HUES64 (cell line): ENCODE measurements around the gene ZBTB43.
"Not testable (repeated sequence)": the region's sequence is repeated elsewhere in the genome, so short reads cannot be mapped to it uniquely, and the experiment has no call there.

Experiments
- H3K27ac ChIP-seq: 2 replicates; pipeline ENCODE4 v1.7.0; 2013; ENCODE audit warnings: low read depth, low read length, inconsistent platforms
- H3K27me3 ChIP-seq: 2 replicates; pipeline ENCODE4 v1.6.1; 2013; ENCODE audit warnings: mild to moderate bottlenecking, low read length; ENCODE audit not compliant: insufficient read depth
- H3K36me3 ChIP-seq: 2 replicates; pipeline ENCODE4 v1.6.1; 2013; ENCODE audit warnings: mild to moderate bottlenecking, low read length; ENCODE audit not compliant: insufficient read depth
- H3K4me1 ChIP-seq: 2 replicates; pipeline ENCODE4 v1.6.1; 2013; ENCODE audit warnings: mild to moderate bottlenecking, low read length, moderate library complexity; ENCODE audit not compliant: insufficient read depth
- H3K4me3 ChIP-seq: 2 replicates; pipeline ENCODE4 v1.5.1; 2013; ENCODE audit warnings: mild to moderate bottlenecking, low read length, moderate library complexity
- H3K9ac ChIP-seq: 2 replicates; pipeline ENCODE4 v1.6.1; 2013; ENCODE audit warnings: mild to moderate bottlenecking, low read depth, low read length
- H3K9me3 ChIP-seq: 2 replicates; pipeline ENCODE4 v1.6.1; 2013; ENCODE audit warnings: low read depth, low read length; ENCODE audit not compliant: insufficient read depth
- WGBS: fragments of 150-250, 120-280 bp; methylation state at CpG from one replicate; pipeline ENCODE4 v1.1.7; 2013; ENCODE audit warnings: missing lambda C conversion rate; 5-methylcytosine and 5-hydroxymethylcytosine counted together

ZBTB43 gene

GRCh38 chr9:126777733-126778132 lies 27.1 kb upstream of the ZBTB43 start:
- no peak overlapping the region for H3K27ac ChIP-seq
- H3K4me1 ChIP-seq = no peaks in the 10 kb centered on the region
- H3K4me3 ChIP-seq = no peak overlapping the region
- no peaks in the 10 kb centered on the region for H3K9me3 ChIP-seq
- no peak overlapping the region for H3K9ac ChIP-seq
- peaks cover 11% of the 10 kb centered on the region; the same call in 1 of the 2 replicates for H3K27me3 ChIP-seq
- WGBS = 48% methylated on average over 6 of the region's 6 CpGs
- no peaks in the 10 kb centered on the region for H3K36me3 ChIP-seq

GRCh38 chr9:126778141-126778540 lies 26.7 kb upstream of the ZBTB43 start:
- Histone ChIP-seq H3K4me1 (no peaks in the 10 kb centered on the region), H3K36me3 (no peaks in the 10 kb centered on the region), H3K27me3 (peaks cover 11% of the 10 kb centered on the region; the same call in 1 of the 2 replicates), H3K9ac (no peak overlapping the region), H3K4me3 (no peak overlapping the region), H3K27ac (no peak overlapping the region), H3K9me3 (no peaks in the 10 kb centered on the region)
- WGBS = 85% methylated on average over 8 of the region's 8 CpGs

- H3K36me3 ChIP-seq, H3K27ac ChIP-seq, H3K4me3 ChIP-seq, H3K27me3 ChIP-seq, H3K9me3 ChIP-seq, H3K9ac ChIP-seq, H3K4me1 ChIP-seq: not testable (repeated sequence)
- 94% methylated on average over 5 of the region's 5 CpGs for WGBS
Measured at GRCh38 chr9:126778696-126779095, 26.1 kb upstream of the ZBTB43 start.

GRCh38 chr9:126781186-126782052 lies 23.4 kb upstream of the ZBTB43 start:
- H3K27me3 ChIP-seq = peaks cover 4% of the 10 kb centered on the region; the same call in 1 of the 2 replicates
- H3K27ac ChIP-seq = no peak overlapping the region
- 0 out of 2 replicates have a peak overlapping the region, but pooled peaks have one; percentile 5 for H3K4me3 ChIP-seq
- no peak overlapping the region for H3K9ac ChIP-seq
- no peaks in the 10 kb centered on the region for H3K36me3 ChIP-seq
- H3K9me3 ChIP-seq = no peaks in the 10 kb centered on the region
- H3K4me1 ChIP-seq = no peaks in the 10 kb centered on the region
- 43% methylated on average over 29 of the region's 29 CpGs for WGBS

- WGBS = 46% methylated on average over 4 of the region's 4 CpGs
- H3K4me3 ChIP-seq = no peak overlapping the region
- no peak overlapping the region for H3K9ac ChIP-seq
- no peaks in the 10 kb centered on the region for H3K36me3 ChIP-seq
- H3K9me3 ChIP-seq = no peaks in the 10 kb centered on the region
- H3K27me3 ChIP-seq = peaks cover 7% of the 10 kb centered on the region; the same call in 1 of the 2 replicates
- H3K4me1 ChIP-seq = no peaks in the 10 kb centered on the region
- no peak overlapping the region for H3K27ac ChIP-seq
Measured at GRCh38 chr9:126782053-126782388, 22.8 kb upstream of the ZBTB43 start.

- 80% methylated on average over 1 of the region's 1 CpG for WGBS
- H3K27me3 ChIP-seq = peaks cover 7% of the 10 kb centered on the region; the same call in 1 of the 2 replicates
- no peaks in the 10 kb centered on the region for H3K9me3 ChIP-seq
- H3K4me3 ChIP-seq = no peak overlapping the region
- H3K4me1 ChIP-seq = no peaks in the 10 kb centered on the region
- H3K36me3 ChIP-seq = no peaks in the 10 kb centered on the region
- no peak overlapping the region for H3K9ac ChIP-seq
- no peak overlapping the region for H3K27ac ChIP-seq
Measured at GRCh38 chr9:126783949-126784348, 20.9 kb upstream of the ZBTB43 start.

- Histone ChIP-seq H3K9me3 (no peaks in the 10 kb centered on the region), H3K4me1 (no peaks in the 10 kb centered on the region), H3K27me3 (peaks cover 7% of the 10 kb centered on the region; the same call in 1 of the 2 replicates), H3K36me3 (no peaks in the 10 kb centered on the region), H3K9ac (no peak overlapping the region), H3K27ac (no peak overlapping the region), H3K4me3 (no peak overlapping the region)
- WGBS = 93% methylated on average over 11 of the region's 11 CpGs
Measured at GRCh38 chr9:126784401-126784800, 20.4 kb upstream of the ZBTB43 start.

- 85% methylated on average over 6 of the region's 6 CpGs for WGBS
- not testable (repeated sequence) for H3K36me3 ChIP-seq, H3K9me3 ChIP-seq, H3K4me1 ChIP-seq, H3K27ac ChIP-seq, H3K4me3 ChIP-seq, H3K27me3 ChIP-seq, H3K9ac ChIP-seq
Measured at GRCh38 chr9:126784841-126785240, 20.0 kb upstream of the ZBTB43 start.

GRCh38 chr9:126788046-126788445 lies 16.8 kb upstream of the ZBTB43 start:
- no peak overlapping the region for H3K27ac ChIP-seq
- 79% methylated on average over 2 of the region's 2 CpGs for WGBS
- H3K9ac ChIP-seq = no peak overlapping the region
- no peaks in the 10 kb centered on the region for H3K36me3 ChIP-seq
- H3K4me1 ChIP-seq = no peaks in the 10 kb centered on the region
- 0 out of 2 replicates have a peak, but pooled peaks cover 4% of the 10 kb centered on the region for H3K27me3 ChIP-seq
- no peaks in the 10 kb centered on the region for H3K9me3 ChIP-seq
- no peak overlapping the region for H3K4me3 ChIP-seq

GRCh38 chr9:126788634-126789349 lies 16.0 kb upstream of the ZBTB43 start:
- H3K9ac ChIP-seq = no peak overlapping the region
- H3K9me3 ChIP-seq = no peaks in the 10 kb centered on the region
- H3K4me1 ChIP-seq = no peaks in the 10 kb centered on the region
- no peak overlapping the region for H3K4me3 ChIP-seq
- H3K27ac ChIP-seq = no peak overlapping the region
- 73% methylated on average over 9 of the region's 9 CpGs for WGBS
- H3K27me3 ChIP-seq = 0 out of 2 replicates have a peak, but pooled peaks cover 4% of the 10 kb centered on the region
- no peaks in the 10 kb centered on the region for H3K36me3 ChIP-seq

- Histone ChIP-seq H3K27ac (no peak overlapping the region), H3K27me3 (0 out of 2 replicates have a peak, but pooled peaks cover 4% of the 10 kb centered on the region), H3K4me1 (no peaks in the 10 kb centered on the region), H3K9me3 (no peaks in the 10 kb centered on the region), H3K4me3 (no peak overlapping the region), H3K36me3 (no peaks in the 10 kb centered on the region), H3K9ac (no peak overlapping the region)
- 93% methylated on average over 4 of the region's 4 CpGs for WGBS
Measured at GRCh38 chr9:126790561-126790960, 14.3 kb upstream of the ZBTB43 start.
